Right lobe of liver (tissue), 6 donors: Measurements from ENCODE around the gene ZNG1A. TPM values are rescaled to one million over a fixed set of nuclear protein-coding genes. Genes with fewer than 3 reads are reported as not detected.
"Not testable (repeated sequence)": the region's sequence is repeated elsewhere in the genome, so short reads cannot be mapped to it uniquely, and the experiment has no call there.

ENCODE experiments used
- ATAC-seq, 4 donors: fragments of 200-7000 bp; cut with Tn5 transposase; one replicate each; pipeline ENCODE4 v1.9.1; 2020; ENCODE audit warnings: mild to moderate bottlenecking in 4 of 4, moderate library complexity in 4 of 4
- DNase-seq, 3 donors: peaks; one replicate each; pipeline ENCODE4 v3.0.0-alpha.2; 2020
- H3K27ac ChIP-seq, 3 donors: fragments of 200-600 bp; one replicate each; pipeline ENCODE4 v1.8.0; 2022
- H3K27me3 ChIP-seq, 2 donors: fragments of 200-600 bp; one replicate each; pipeline ENCODE4 v1.8.0; 2022
- H3K36me3 ChIP-seq, 4 donors: fragments of 200-600 bp; sonication (generic) in 1 of 4; one replicate each; pipeline versions ENCODE4 v1.5.1 to v1.8.0; 2017 to 2022; ENCODE audit warnings: control low read depth in 1 of 4
- H3K4me1 ChIP-seq, 4 donors: fragments of 200-600 bp; sonication (generic) in 1 of 4; one replicate each; pipeline versions ENCODE4 v1.5.1 to v1.8.0; 2017 to 2022; ENCODE audit warnings: control low read depth in 1 of 4
- H3K4me3 ChIP-seq, 3 donors: fragments of 200-600 bp; one replicate each; pipeline ENCODE4 v1.8.0; 2022
- H3K9me3 ChIP-seq, 4 donors: fragments of 200-600 bp; sonication (generic) in 1 of 4; one replicate each; pipeline versions ENCODE4 v1.5.1 to v1.8.0; 2017 to 2022; ENCODE audit warnings: control low read depth in 1 of 4
- WGBS: methylation state at CpG from one replicate; pipeline ENCODE4 v1.1.6; 2018; ENCODE audit warnings: low coverage, low lambda C conversion rate; ENCODE audit not compliant: insufficient coverage; ENCODE audit errors: missing lambda C conversion rate; 5-methylcytosine and 5-hydroxymethylcytosine counted together
- intact Hi-C, 2 donors: fragments of 100-400 bp; cut with DNase I; formaldehyde crosslinking; loops; one replicate each; pipeline versions ENCODE4 v1.11.2 to v1.14.1; 2022
- total RNA-seq, 6 experiments: library from RNA; depleted of rRNA in 2 of 6; stranded (reverse); fragments of >200 nt in 2 of 6; fragmentation: NEBNext Ultra II Directional in 3 of 6; extraction: Animal tissue kit (Norgen Biotek cat#: 25700) in 3 of 6; gene quantifications; one replicate each; pipeline versions ENCODE4 v1.1.0 to v1.2.4, GENCODE V29; 2016 to 2023
- TF ChIP-seq, protein P1 (sequence below), 4 donors: fragments of 200-600 bp in 3 of 4; fragments of 450-650 bp in 1 of 4; IDR thresholded peaks; one replicate each; pipeline versions ENCODE4 v1.5.1 to v1.8.0; 2016 to 2022; ENCODE audit warnings: antibody characterized with exemption in 4 of 4, mild to moderate bottlenecking in 2 of 4
- donor health status: DM: no; HTN: yes; CAD: no.
- donor health status: DM: no; HTN: no; CAD: no.
- donor health status: DM: no; HTN: no; CAD: no.
- donor health status: DM: no; HTN: yes; CAD: no.
- donor health status: DM: no; HTN: yes; CAD: no.

ZNG1A gene
- total RNA-seq, 6 experiments from 2014 or later, result 7.8 to 22.9 (median 13.5) TPM

DNA sequence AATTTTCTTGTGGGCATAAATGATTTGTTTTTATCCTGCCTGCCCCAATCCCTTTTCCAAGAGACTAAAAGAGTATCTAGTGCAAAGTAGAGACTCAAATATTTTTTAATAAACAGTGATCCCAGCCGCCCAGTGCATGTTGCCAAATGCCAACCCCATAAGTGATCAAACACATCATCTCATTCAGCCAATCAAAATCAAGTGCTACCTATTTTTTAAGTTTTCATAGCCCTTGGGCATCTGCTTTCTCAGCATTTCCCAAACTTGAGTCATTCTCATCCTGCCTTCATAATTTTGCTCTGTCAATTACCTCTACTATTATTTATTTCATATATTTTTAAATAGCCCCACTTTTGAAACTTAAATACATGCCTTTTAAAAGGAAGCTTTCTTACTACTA, 88.0 kb downstream of the ZNG1A start:
- H3K27ac ChIP-seq, DNase-seq, H3K4me3 ChIP-seq, H3K36me3 ChIP-seq, H3K9me3 ChIP-seq, H3K27me3 ChIP-seq, ATAC-seq, H3K4me1 ChIP-seq, intact Hi-C loops: not testable (repeated sequence)
- WGBS, result 55% methylated on average over 1 of the region's 1 CpG

DNA sequence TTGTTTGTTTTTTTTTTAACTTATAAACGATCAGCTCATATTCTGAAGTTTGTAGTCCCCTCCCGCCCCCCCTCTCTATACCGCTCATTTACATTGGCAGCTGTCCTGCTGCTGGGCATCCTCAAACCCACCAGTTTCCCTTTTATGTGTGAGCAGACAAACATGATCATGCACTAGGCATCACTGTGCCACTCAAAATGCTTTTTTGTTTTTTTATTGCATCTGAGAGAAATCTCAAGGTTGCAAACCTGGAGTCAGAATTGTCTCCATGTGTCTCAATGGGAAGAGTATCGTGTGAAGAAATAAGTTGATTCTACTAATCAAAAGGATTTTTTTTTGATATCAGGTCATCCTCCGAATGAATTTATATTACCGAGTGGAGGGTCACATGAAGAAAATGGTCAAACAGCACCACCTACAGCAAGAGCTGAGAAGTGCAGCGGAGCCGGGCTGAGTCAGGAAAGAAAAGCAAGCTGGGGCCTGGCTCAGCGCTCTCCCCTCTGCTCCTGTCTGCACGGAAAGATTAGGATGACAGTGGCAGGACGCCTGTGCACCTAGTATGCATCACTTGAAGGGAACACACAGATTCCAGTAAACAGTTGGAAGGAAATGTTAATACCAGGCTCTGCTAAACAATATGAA, 90.3 kb downstream of the ZNG1A start:
- ATAC-seq, result peak; percentile 97 to 100 (median 99)
- H3K36me3 ChIP-seq, H3K9me3 ChIP-seq, H3K27me3 ChIP-seq, H3K27ac ChIP-seq, DNase-seq, H3K4me3 ChIP-seq, intact Hi-C loops, H3K4me1 ChIP-seq: not testable (repeated sequence)
- 12% methylated on average over 4 of the region's 11 CpGs for WGBS
- TF ChIP-seq, protein P1, sequence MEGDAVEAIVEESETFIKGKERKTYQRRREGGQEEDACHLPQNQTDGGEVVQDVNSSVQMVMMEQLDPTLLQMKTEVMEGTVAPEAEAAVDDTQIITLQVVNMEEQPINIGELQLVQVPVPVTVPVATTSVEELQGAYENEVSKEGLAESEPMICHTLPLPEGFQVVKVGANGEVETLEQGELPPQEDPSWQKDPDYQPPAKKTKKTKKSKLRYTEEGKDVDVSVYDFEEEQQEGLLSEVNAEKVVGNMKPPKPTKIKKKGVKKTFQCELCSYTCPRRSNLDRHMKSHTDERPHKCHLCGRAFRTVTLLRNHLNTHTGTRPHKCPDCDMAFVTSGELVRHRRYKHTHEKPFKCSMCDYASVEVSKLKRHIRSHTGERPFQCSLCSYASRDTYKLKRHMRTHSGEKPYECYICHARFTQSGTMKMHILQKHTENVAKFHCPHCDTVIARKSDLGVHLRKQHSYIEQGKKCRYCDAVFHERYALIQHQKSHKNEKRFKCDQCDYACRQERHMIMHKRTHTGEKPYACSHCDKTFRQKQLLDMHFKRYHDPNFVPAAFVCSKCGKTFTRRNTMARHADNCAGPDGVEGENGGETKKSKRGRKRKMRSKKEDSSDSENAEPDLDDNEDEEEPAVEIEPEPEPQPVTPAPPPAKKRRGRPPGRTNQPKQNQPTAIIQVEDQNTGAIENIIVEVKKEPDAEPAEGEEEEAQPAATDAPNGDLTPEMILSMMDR (IDR thresholded peaks at IDR 0.05), result peak in 1 of 4 donors; percentile 20

DNA sequence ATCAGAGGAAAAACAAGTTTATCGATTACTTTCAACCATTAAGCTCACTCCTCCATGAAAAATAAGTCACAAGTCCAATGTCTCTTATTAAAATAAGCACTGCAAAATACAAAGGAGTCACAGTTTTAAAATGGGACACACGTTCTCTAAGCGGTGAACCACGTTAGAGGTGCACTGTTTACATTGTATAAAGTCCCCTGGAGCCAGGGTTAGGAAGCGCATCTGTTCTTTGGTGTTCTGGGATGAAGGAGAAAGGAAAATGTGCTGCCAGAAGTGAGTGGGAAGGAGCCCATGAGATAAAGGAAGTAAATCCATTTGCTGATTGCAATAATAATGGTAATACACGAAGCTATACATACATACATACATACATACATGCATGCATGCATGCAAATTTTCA, 91.0 kb downstream of the ZNG1A start:
- DNase-seq, H3K4me3 ChIP-seq, H3K36me3 ChIP-seq, ATAC-seq, H3K27me3 ChIP-seq, H3K4me1 ChIP-seq, intact Hi-C loops, H3K27ac ChIP-seq, H3K9me3 ChIP-seq: not testable (repeated sequence)
- 31% methylated on average over 6 of the region's 6 CpGs for WGBS

DNA sequence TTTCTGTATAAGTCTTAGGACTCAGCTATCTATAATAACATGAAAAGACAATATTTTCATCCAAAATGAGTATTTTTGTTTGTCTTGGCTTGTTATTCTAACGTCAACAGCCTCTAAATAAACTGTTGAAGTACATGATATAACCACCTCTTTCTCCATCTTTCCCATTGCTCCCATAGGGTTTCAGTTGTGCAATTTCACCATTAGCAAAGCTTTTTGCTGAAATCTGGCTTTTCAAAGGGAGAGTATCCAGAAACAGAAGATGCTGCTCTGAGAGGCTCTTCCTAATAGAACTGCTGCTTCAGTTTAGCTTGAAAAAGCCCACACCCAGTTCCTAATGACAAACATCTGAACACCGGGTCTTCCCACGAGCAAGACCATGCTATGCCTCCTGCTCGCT, 91.8 kb downstream of the ZNG1A start:
- H3K27me3 ChIP-seq, H3K36me3 ChIP-seq, DNase-seq, ATAC-seq, H3K27ac ChIP-seq, H3K4me3 ChIP-seq, H3K9me3 ChIP-seq, H3K4me1 ChIP-seq, intact Hi-C loops: not testable (repeated sequence)
- WGBS, result 28% methylated on average over 2 of the region's 4 CpGs

DNA sequence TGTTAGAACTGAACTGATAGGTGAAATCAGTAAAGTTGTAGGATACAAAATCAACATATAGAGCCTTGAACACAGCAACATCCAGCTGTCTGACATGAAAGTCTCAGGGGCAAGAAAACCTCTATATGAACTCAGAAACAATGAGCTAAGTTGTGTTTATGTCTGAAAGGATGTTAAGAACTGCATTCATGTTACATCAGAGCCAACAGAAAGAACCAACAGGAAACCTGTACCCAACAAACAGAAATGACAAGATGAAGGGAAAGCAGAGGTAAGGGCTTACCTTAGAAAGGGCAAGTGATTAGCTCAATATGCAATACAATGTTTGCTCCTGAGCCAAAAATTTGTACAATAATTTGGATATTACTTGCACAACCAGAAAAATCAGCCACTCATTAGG, 92.2 kb downstream of the ZNG1A start:
- DNase-seq, H3K27ac ChIP-seq, H3K4me3 ChIP-seq, H3K4me1 ChIP-seq, H3K27me3 ChIP-seq, intact Hi-C loops, H3K9me3 ChIP-seq, H3K36me3 ChIP-seq, ATAC-seq: not testable (repeated sequence)

DNA sequence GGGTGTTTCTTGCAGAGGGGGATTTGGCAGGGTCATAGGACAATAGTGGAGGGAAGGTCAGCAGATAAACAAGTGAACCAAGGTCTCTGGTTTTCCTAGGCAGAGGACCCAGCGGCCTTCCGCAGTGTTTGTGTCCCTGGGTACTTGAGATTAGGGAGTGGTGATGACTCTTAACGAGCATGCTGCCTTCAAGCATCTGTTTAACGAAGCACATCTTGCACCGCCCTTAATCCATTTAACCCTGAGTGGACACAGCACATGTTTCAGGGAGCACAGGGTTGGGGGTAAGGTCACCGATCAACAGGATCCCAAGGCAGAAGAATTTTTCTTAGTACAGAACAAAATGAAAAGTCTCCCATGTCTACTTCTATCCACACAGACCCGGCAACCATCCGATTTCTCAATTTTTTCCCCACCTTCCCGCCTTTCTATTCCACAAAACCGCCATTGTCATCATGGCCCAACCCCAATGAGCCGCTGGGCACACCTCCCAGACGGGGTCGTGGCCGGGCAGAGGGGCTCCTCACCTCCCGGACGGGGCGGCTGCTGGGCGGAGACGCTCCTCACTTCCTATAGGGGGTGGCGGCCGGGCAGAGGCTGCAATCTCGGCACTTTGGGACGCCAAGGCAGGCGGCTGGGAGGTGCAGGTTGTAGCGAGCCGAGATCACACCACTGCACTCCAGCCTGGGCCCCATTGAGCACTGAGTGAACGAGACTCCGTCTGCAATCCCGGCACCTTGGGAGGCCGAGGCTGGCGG, 95.7 kb downstream of the ZNG1A start:
- H3K4me1 ChIP-seq, H3K27ac ChIP-seq, H3K9me3 ChIP-seq, DNase-seq, H3K27me3 ChIP-seq, H3K4me3 ChIP-seq, H3K36me3 ChIP-seq, ATAC-seq, intact Hi-C loops: not testable (repeated sequence)
- 70% methylated on average over 19 of the region's 31 CpGs for WGBS

DNA sequence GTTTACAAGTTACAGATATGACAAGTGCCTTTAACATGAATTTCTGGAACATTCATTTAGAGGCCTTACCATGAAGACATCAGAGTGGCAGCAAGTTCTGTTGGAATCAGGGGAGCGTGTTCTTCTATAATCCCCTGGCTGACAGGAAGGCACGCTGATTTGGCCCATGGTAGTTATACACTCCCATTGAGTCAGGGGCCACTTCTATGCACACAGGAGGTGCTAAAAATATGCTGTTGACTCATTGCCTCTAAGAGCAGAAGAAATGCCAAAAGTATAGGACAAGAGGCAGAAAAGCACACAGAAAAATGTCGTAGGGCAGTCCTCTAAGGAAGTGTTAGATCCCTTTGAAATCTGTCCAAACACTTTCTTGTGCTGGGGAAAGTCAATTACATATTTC, 100.5 kb downstream of the ZNG1A start:
- H3K4me3 ChIP-seq, H3K27me3 ChIP-seq, intact Hi-C loops, H3K36me3 ChIP-seq, H3K9me3 ChIP-seq, ATAC-seq, DNase-seq, H3K27ac ChIP-seq, H3K4me1 ChIP-seq: not testable (repeated sequence)
- WGBS, result 71% methylated on average over 1 of the region's 3 CpGs

DNA sequence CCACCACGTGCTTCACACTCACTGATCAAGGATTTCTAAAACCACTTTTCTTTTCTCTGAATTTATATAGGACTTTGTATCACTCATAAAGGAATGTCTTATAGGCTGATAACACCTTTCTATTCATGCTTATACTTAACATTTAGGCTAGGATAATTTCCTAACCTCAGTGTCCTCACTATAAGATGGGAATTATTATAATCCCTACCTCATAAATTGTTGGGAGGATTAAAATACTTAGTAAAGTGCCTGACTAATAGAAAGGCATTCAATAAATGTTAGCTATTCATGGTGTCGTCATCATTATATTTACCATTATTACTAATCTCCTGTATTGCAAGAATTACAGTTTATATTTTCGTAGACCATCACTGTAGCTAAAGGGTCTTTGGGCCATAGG, 102.5 kb downstream of the ZNG1A start:
- H3K4me3 ChIP-seq, ATAC-seq, intact Hi-C loops, H3K4me1 ChIP-seq, H3K9me3 ChIP-seq, H3K27me3 ChIP-seq, DNase-seq, H3K36me3 ChIP-seq, H3K27ac ChIP-seq: not testable (repeated sequence)
- WGBS, result 47% methylated on average over 2 of the region's 3 CpGs

DNA sequence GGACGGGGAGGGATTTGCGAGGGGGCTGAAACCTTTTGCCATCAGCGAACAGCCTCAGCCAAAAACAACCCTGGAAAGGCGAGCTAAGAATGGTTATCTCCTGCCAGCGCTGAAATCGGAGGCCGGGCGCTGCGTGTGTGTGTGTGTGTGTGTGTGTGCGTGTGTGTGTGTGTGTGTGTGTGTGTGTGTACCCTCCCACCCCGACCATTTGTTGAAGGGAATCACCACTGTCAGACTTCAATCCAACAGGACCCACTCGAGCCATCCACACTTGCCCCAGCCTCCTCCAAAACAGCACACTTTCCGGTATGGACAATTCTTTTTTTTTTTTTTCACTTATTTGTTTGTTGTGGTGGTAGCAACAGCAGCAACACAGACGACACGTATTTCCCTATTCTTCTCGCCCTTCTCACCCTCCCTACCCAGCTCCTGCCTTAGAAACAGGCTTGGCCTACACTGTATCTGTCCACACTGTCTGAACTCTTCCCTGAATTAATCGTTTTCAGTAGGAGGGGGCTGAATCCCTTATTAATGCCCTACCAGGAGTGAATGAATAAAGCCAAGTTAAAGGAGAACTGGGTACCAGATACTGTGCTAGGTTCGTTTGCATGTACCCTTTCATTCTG, 104.8 kb downstream of the ZNG1A start:
- ATAC-seq, result peak in 2 of 4 donors; percentile 27 to 37
- intact Hi-C loops, DNase-seq: not testable (repeated sequence)

DNA sequence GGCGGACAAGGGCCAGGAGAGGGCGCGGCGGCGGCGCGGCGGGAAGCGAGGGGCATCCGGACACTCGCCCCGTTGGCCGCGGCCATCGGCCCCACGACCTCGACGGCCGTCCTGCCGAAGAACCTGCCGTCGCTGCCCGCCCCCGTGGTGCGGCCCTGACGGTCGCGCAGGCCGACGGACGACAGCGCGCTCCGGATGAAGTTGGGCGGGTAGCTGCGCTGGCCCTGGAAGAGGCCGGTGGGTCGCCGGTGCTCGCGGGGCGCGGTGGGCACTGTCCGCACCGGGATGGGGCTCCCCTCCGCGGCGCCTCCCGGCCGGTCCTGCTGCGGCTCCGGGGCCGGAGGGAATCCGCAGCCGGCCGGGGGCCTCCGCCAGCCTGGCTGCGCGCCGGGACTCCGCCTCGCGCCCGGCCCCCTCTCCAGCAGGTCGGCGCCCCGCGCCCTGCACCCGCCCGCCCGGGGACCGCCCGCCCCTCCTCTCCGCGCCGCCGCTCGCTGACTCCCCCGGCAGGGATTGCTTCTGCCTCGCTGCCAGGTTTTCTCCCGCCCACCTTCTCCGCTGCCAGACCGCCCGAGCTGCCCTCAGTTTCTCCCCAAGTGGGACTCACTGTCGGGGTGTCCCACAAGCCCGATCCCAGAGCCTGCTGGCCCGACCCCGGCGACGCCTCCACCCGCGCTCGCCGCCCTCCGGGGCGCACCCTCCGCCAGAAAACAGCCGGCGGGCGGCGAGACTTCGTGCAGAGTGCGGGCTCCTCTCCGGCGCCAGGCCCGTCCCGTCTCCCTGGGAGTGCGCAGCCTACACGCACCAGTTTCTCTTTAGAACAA, 105.6 kb downstream of the ZNG1A start:
- H3K27me3 ChIP-seq, H3K9me3 ChIP-seq, H3K4me1 ChIP-seq, H3K27ac ChIP-seq, H3K36me3 ChIP-seq, intact Hi-C loops: not testable (repeated sequence)
- DNase-seq, result peak; percentile 14 to 43 (median 40)
- peak; percentile 43 to 56 (median 50) for ATAC-seq
- peak overlapping the region in 2 of 3 donors; percentile 19 to 21 for H3K4me3 ChIP-seq
- 0% methylated on average over 19 of the region's 109 CpGs for WGBS

More for the DNA sequence above, 104.8 kb downstream of the ZNG1A start:
- H3K4me1 ChIP-seq, H3K36me3 ChIP-seq, H3K4me3 ChIP-seq, H3K27ac ChIP-seq, H3K9me3 ChIP-seq, H3K27me3 ChIP-seq: not testable (repeated sequence)
- WGBS, result 18% methylated on average over 7 of the region's 18 CpGs
